Activated T-helper 17 cell treated with anti-CD3 and anti-CD28 coated beads, Interleukin-2, amount 50 U/mL, for 72 hours (primary cell): ENCODE data around the gene ATIC. TPM values are rescaled to one million over a fixed set of nuclear protein-coding genes. Genes with fewer than 3 reads are reported as not detected.
"Not testable (repeated sequence)": the region's sequence is repeated elsewhere in the genome, so short reads cannot be mapped to it uniquely, and the experiment has no call there.

Source experiments
- ATAC-seq: fragments of 150-1000 bp; cut with Tn5 transposase; replicated peaks from 2 replicates; pipeline ENCODE4 v1.10.0; 2021; ENCODE audit warnings: mild to moderate bottlenecking, moderate library complexity
- H3K27ac Mint-ChIP-seq: one replicate; pipeline ENCODE4 v1.8.0; 2022; ENCODE audit warnings: mixed read lengths
- H3K27me3 Mint-ChIP-seq: one replicate; pipeline ENCODE4 v1.8.0; 2022; ENCODE audit warnings: mixed read lengths
- H3K36me3 Mint-ChIP-seq: one replicate; pipeline ENCODE4 v1.8.0; 2022; ENCODE audit warnings: low read depth, mild to moderate bottlenecking, mixed read lengths
- H3K4me1 Mint-ChIP-seq: one replicate; pipeline ENCODE4 v1.8.0; 2022; ENCODE audit warnings: mixed read lengths
- H3K4me3 Mint-ChIP-seq: one replicate; pipeline ENCODE4 v1.8.0; 2022; ENCODE audit warnings: mild to moderate bottlenecking, mixed read lengths
- H3K9me3 Mint-ChIP-seq: one replicate; pipeline ENCODE4 v1.8.0; 2022; ENCODE audit warnings: mixed read lengths
- total RNA-seq, 2 donors: library from RNA; stranded (reverse); gene quantifications; one replicate each; pipeline ENCODE4 v1.2.3, GENCODE V29; 2022

The ATIC gene
- total RNA-seq, 2 donors from 2014 or later: 117 to 247 TPM

DNA sequence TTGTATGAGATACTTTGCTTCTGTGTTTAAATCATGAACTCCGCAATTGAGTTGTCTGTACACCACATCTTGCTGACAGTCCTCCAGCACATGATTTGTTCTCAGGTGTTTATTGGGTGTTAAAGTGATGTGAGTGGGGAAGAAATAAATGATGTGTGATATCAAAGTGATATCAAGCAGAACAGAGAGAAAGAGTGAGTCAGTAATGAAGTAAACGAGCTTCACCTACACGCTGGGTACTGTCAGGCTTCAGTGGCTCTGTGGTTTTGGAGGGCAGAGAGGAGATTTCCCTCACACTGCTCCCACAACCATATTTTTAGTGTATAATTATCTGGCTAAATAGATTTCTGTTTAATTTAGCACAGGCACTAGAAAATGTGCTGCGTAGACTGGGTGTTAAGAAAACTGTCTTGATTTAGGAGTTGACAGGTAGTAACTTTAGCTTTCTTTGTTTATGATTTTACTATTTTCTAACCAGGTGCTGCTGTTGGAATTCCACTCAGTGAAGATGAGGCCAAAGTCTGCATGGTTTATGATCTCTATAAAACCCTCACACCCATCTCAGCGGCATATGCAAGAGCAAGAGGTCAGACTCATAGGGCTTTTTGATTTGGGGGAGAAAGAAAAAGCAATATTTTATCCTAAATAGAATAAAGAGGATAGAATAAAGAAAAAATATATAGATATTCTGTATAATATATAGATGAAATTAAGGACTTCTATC is 21.2 kb downstream of the ATIC start:
- Mint-ChIP-seq H3K27ac (no peak overlapping the region), H3K9me3 (no peaks in the 10 kb centered on the region), H3K4me3 (no peak overlapping the region), H3K36me3 (peaks cover 100% of the 10 kb centered on the region), H3K27me3 (no peaks in the 10 kb centered on the region), H3K4me1 (peaks cover 5% of the 10 kb centered on the region)
- no peak for ATAC-seq

DNA sequence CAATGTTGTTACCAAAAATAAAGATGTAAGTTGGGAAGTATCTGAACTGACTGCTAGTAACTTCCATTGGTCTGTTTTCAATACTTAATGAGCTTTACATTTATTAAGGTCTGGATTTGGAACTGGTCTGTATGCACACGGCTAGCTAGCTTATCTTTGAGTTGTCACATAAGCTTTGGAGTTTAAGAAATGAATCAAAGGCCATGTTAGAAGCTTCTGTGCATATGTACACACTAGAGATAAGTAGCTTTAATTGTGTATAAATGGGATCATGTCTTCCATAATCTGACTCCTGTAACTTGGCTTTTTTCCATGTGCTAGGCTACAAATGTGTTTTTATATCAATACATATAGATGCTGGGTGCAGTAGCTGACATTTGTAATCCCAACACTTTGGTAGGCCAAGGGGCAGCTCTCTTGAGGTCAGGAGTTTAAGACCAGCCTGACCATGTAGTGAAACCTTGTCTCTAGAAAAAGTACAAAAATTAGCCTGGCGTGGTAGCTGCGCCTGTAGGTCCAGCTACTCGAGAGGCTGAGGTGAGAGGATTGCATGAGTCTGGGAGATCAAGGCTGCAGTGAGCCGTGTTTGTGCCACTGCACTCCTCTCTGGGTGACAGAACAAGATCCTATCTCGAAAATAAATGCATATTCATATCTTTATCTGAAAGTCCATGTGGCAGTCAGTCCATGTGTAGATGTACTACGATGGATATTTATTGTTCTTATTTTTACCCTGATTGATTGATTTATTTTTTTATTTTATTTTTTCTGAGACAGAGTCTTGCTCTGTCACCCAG is 27.2 kb downstream of the ATIC start:
- peaks cover 100% of the 10 kb centered on the region for H3K36me3 Mint-ChIP-seq
- no peaks in the 10 kb centered on the region for H3K27me3 Mint-ChIP-seq
- no peaks in the 10 kb centered on the region for H3K9me3 Mint-ChIP-seq
- H3K27ac Mint-ChIP-seq: no peak overlapping the region
- H3K4me1 Mint-ChIP-seq: no peaks in the 10 kb centered on the region
- ATAC-seq: no peak
- no peak overlapping the region for H3K4me3 Mint-ChIP-seq

GRCh38 chr2:215347878-215348277 is 36.0 kb downstream of the ATIC start:
- no peak overlapping the region for H3K4me3 Mint-ChIP-seq
- H3K4me1 Mint-ChIP-seq: no peaks in the 10 kb centered on the region
- H3K9me3 Mint-ChIP-seq: no peaks in the 10 kb centered on the region
- peaks cover 97% of the 10 kb centered on the region for H3K36me3 Mint-ChIP-seq
- ATAC-seq: no peak
- no peak overlapping the region for H3K27ac Mint-ChIP-seq
- H3K27me3 Mint-ChIP-seq: no peaks in the 10 kb centered on the region

DNA sequence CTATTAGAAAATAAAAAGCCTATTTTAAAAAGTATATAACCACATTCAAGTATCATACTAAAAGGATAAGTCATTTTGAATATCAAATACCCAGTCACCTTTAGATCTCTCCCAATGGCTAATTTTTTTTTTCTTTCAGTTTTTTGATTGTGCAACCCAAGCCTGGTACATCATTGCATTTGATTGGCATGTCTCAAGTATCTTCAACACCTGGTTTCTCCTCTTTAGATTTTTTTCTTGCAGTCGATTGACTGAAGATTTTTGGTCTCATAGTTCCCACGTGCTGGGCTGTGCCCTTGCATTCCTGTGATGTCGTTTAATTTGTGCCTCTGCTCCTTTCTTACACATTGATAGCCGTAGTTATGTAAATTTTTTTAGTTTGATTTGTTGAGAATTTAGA is 40.7 kb downstream of the ATIC start:
- Mint-ChIP-seq H3K4me3 (no peak overlapping the region), H3K9me3 (no peaks in the 10 kb centered on the region), H3K4me1 (no peaks in the 10 kb centered on the region), H3K36me3 (peaks cover 86% of the 10 kb centered on the region), H3K27me3 (no peaks in the 10 kb centered on the region), H3K27ac (no peak overlapping the region)
- no peak for ATAC-seq

- Mint-ChIP-seq H3K4me1 (no peaks in the 10 kb centered on the region), H3K36me3 (peaks cover 71% of the 10 kb centered on the region), H3K4me3 (no peak overlapping the region), H3K9me3 (no peaks in the 10 kb centered on the region), H3K27ac (no peak overlapping the region), H3K27me3 (no peaks in the 10 kb centered on the region)
- no peak for ATAC-seq
Measured at GRCh38 chr2:215354771-215355695, 43.2 kb downstream of the ATIC start.

GRCh38 chr2:215355801-215356200 is 43.9 kb downstream of the ATIC start:
- Mint-ChIP-seq H3K27me3 (no peaks in the 10 kb centered on the region), H3K9me3 (no peaks in the 10 kb centered on the region), H3K36me3 (peaks cover 71% of the 10 kb centered on the region), H3K27ac (no peak overlapping the region), H3K4me3 (no peak overlapping the region), H3K4me1 (no peaks in the 10 kb centered on the region)
- no peak for ATAC-seq

DNA sequence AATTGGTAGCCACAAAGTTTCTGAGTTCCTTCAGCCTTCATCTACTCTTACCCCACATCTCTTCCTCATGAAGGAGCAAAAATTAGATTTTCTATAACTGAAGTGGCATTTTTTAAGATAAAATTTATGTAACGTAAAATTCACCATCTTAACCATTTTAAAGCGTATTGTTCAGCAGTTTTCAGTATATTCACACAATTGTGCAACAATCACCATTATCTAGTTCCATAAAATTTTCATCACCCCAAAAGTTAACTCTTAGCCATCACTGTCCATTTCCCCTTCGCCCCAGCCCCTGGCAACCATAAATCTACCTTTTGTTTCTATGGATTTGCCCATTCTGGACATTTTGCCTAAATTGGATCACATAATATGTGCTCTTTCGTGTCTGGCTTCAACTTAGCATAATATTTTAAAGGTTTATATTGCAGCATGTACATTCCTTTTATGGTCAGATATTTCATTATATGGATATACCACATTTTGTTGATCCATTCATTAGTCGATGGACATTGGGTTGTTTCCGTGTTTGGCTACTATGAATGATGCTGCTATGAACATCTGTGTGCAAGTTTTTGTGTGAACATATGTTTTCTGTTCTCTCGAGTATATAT is 44.6 kb downstream of the ATIC start:
- ATAC-seq: no peak
- no peak overlapping the region for H3K4me3 Mint-ChIP-seq
- no peaks in the 10 kb centered on the region for H3K9me3 Mint-ChIP-seq
- peaks cover 69% of the 10 kb centered on the region for H3K36me3 Mint-ChIP-seq
- no peak overlapping the region for H3K27ac Mint-ChIP-seq
- no peaks in the 10 kb centered on the region for H3K4me1 Mint-ChIP-seq
- H3K27me3 Mint-ChIP-seq: no peaks in the 10 kb centered on the region

GRCh38 chr2:215356948-215357461 is 45.1 kb downstream of the ATIC start:
- Mint-ChIP-seq H3K9me3 (no peaks in the 10 kb centered on the region), H3K27ac (no peak overlapping the region), H3K36me3 (peaks cover 69% of the 10 kb centered on the region), H3K4me1 (no peaks in the 10 kb centered on the region), H3K27me3 (no peaks in the 10 kb centered on the region), H3K4me3 (no peak overlapping the region)
- no peak for ATAC-seq

DNA sequence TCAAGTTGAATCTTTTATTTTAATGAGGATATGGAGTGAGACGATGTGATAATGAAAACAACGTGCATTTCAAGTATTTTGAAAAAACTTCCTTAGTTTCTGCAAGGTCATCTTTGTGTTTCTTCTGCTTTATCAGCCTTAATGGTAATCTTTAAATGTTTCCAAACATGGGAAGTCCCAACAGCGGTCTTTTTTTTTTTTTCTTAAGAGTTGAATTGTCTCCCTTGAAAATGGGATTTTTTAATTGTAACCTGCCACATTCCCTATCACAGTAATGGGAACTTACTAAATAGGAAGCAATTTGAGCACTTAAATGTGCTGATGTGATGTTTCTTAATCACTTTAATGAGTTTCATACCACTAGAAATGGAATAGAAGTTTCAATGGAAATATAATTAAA is 45.8 kb downstream of the ATIC start:
- Mint-ChIP-seq H3K9me3 (no peaks in the 10 kb centered on the region), H3K36me3 (peaks cover 72% of the 10 kb centered on the region), H3K4me3 (no peak overlapping the region), H3K4me1 (no peaks in the 10 kb centered on the region), H3K27ac (no peak overlapping the region), H3K27me3 (no peaks in the 10 kb centered on the region)
- no peak for ATAC-seq

GRCh38 chr2:215358312-215358845 is 46.5 kb downstream of the ATIC start:
- H3K27me3 Mint-ChIP-seq: no peaks in the 10 kb centered on the region
- peaks cover 72% of the 10 kb centered on the region for H3K36me3 Mint-ChIP-seq
- no peak overlapping the region for H3K27ac Mint-ChIP-seq
- ATAC-seq: no peak
- no peaks in the 10 kb centered on the region for H3K9me3 Mint-ChIP-seq
- H3K4me3 Mint-ChIP-seq: no peak overlapping the region
- no peaks in the 10 kb centered on the region for H3K4me1 Mint-ChIP-seq

DNA sequence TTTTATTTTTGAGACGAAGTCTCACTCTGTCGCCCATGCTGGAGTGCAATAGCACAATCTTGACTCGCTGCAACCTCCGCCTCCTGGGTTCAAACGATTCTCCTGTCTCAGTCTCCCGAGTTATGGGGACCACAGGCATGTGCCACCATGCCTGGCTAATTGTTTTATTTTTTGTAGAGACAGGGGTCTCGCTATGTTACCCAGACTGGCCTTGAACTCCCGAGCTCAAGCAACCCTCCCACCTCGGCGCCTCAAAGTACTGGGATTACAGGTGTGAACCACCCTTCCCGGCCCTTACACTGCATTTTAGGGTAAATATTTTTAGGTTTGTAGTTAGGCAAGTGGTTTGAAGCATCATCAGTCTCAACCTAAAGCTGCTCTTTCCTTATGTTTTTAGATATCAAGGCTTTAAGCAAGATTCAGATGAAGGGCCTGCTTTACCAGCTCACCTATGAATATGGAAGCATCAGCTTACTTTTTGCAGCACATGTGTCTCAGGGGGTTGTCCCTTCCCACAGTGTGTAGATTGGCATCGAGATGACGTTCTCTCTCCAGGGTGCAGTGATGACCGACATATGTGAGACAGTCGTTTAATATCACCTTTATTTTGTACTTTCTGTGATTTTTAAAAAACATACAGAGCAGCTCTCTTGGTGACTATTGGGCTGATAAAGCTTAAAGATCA is 47.2 kb downstream of the ATIC start:
- no peaks in the 10 kb centered on the region for H3K27me3 Mint-ChIP-seq
- H3K9me3 Mint-ChIP-seq: no peaks in the 10 kb centered on the region
- H3K4me1 Mint-ChIP-seq: no peaks in the 10 kb centered on the region
- H3K4me3 Mint-ChIP-seq: no peak overlapping the region
- H3K27ac Mint-ChIP-seq: no peak overlapping the region
- H3K36me3 Mint-ChIP-seq: peaks cover 75% of the 10 kb centered on the region
- no peak for ATAC-seq

- Mint-ChIP-seq H3K4me3 (no peak overlapping the region), H3K9me3 (no peaks in the 10 kb centered on the region), H3K4me1 (no peaks in the 10 kb centered on the region), H3K27ac (no peak overlapping the region), H3K27me3 (no peaks in the 10 kb centered on the region), H3K36me3 (peaks cover 74% of the 10 kb centered on the region)
- no peak for ATAC-seq
Measured at GRCh38 chr2:215359576-215359922, 47.7 kb downstream of the ATIC start.

- not testable (repeated sequence) for H3K27me3 Mint-ChIP-seq, H3K27ac Mint-ChIP-seq, H3K9me3 Mint-ChIP-seq, H3K4me1 Mint-ChIP-seq, ATAC-seq, H3K4me3 Mint-ChIP-seq
- peaks cover 74% of the 10 kb centered on the region for H3K36me3 Mint-ChIP-seq
Measured at GRCh38 chr2:215360059-215360458, 48.2 kb downstream of the ATIC start.
